Central memory CD4-positive, alpha-beta T cell (primary cell): ENCODE measurements around the gene CCDC74B.
"Not testable (repeated sequence)": the region's sequence is repeated elsewhere in the genome, so short reads cannot be mapped to it uniquely, and the experiment has no call there.

Source experiments
- DNase-seq: peaks from one replicate; pipeline ENCODE4 v3.0.0; 2022

Gene CCDC74B

GRCh38 chr2:130148515-130148914, 3.6 kb upstream of the CCDC74B start:
- DNase-seq = not testable (repeated sequence)

GRCh38 chr2:130143266-130144039, 1.5 kb downstream of the CCDC74B start:
- not testable (repeated sequence) for DNase-seq

GRCh38 chr2:130142396-130143265, 2.3 kb downstream of the CCDC74B start:
- not testable (repeated sequence) for DNase-seq

GRCh38 chr2:130141645-130142370, 3.1 kb downstream of the CCDC74B start:
- DNase-seq = not testable (repeated sequence)

GRCh38 chr2:130141002-130141401, 3.9 kb downstream of the CCDC74B start:
- DNase-seq = not testable (repeated sequence)

GRCh38 chr2:130140516-130140915, 4.4 kb downstream of the CCDC74B start:
- not testable (repeated sequence) for DNase-seq

GRCh38 chr2:130139331-130140280, 5.3 kb downstream of the CCDC74B start:
- not testable (repeated sequence) for DNase-seq

GRCh38 chr2:130138841-130139251, 6.1 kb downstream of the CCDC74B start:
- DNase-seq = not testable (repeated sequence)

GRCh38 chr2:130138326-130138725, 6.6 kb downstream of the CCDC74B start:
- DNase-seq = not testable (repeated sequence)

GRCh38 chr2:130137118-130137517, 7.8 kb downstream of the CCDC74B start:
- not testable (repeated sequence) for DNase-seq

GRCh38 chr2:130136546-130136945, 8.4 kb downstream of the CCDC74B start:
- not testable (repeated sequence) for DNase-seq

GRCh38 chr2:130135692-130136541, 9.0 kb downstream of the CCDC74B start:
- DNase-seq = no peak

- DNase-seq = not testable (repeated sequence)
Observed at GRCh38 chr2:130129120-130129829, 15.6 kb downstream of the CCDC74B start, which contains the start of gene POTEF. TSS of gene POTEF (minus strand) at chr2:130129222. CDS start at chr2:130120515, 8,707 bp downstream.

- DNase-seq = not testable (repeated sequence)
Observed at GRCh38 chr2:130128464-130128863, 16.4 kb downstream of the CCDC74B start.

- DNase-seq = not testable (repeated sequence)
Observed at GRCh38 chr2:130127726-130128125, 17.2 kb downstream of the CCDC74B start.

- not testable (repeated sequence) for DNase-seq
Observed at GRCh38 chr2:130120924-130121323, 24.0 kb downstream of the CCDC74B start.

- DNase-seq = not testable (repeated sequence)
Observed at GRCh38 chr2:130102597-130103363, 42.1 kb downstream of the CCDC74B start.
